ENCODE data around the gene TAS2R13.

GRCh38 chr12:10863512-10864218 lies 45.7 kb downstream of the TAS2R13 start:
- TF ChIP-seq CTCF (IDR thresholded peaks at IDR 0.05): no peak
- no peak for TF ChIP-seq POLR2A (IDR thresholded peaks at IDR 0.05)
